Testis (tissue), 2 donors: ENCODE results near the gene NELL2.

ENCODE experiments used
- CTCF ChIP-seq, 3 experiments: fragments of 450-650 bp in 2 of 3; fragments of 200-600 bp in 1 of 3; sonication (generic) in 1 of 3; IDR thresholded peaks; one replicate each; pipeline ENCODE4 v1.5.1; 2016 to 2019; ENCODE audit warnings: antibody characterized with exemption in 3 of 3, mild to moderate bottlenecking in 2 of 3, moderate library complexity in 1 of 3
- POLR2A ChIP-seq: fragments of 450-650 bp; IDR thresholded peaks from one replicate; pipeline ENCODE4 v1.6.1; 2017; ENCODE audit warnings: antibody characterized with exemption, mild to moderate bottlenecking, moderate library complexity

GRCh38 chr12:44677724-44678123 is 198.4 kb downstream of the NELL2 start:
- TF ChIP-seq POLR2A (no peak), CTCF (IDR thresholded peaks at IDR 0.05) (no peak)
